ENCODE data around the gene ARHGAP35.
"Not testable (repeated sequence)": the region's sequence is repeated elsewhere in the genome, so short reads cannot be mapped to it uniquely, and the experiment has no call there.

ARHGAP35 gene

DNA sequence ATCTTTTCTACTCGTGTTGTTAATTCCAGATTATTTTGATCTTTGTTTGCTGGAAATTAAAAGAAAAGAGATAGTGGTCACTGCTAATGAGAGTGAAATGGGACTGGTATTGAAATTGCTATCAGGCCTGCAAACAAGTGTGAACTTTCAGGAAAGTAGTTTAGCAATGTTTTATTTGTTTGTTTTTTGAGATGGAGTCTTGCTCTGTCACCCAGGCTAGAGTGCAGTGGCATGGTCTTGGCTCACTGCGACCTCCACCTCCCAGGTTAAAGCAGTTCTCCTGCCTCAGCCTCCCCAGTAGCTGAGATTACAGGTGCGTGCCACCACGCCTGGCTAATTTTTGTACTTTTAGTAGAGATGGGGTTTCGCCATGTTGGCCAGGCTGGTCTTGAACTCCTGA, 10.4 kb downstream of the ARHGAP35 start:
- DNase-seq (ENCODE audit: low read depth) = not testable (repeated sequence)

DNA sequence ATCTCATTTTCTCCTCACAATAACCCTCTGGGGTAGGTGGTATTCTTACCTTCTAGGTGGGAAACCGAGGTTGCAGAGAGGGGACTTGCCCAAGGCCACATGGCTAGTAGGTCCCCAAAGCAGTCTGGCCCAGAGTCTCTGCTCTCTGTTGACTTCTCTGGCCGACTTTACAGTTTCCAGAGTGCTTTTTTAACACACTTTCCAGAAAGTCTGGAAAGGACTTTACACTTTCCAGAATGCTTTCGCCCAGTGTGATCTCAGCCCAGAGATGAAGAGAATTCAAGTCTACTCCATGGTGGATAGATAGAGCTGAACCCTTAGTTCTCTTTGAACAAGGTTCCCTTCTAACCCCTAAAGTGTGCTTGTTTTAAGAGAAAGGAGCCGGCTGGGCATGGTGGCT, 12.2 kb downstream of the ARHGAP35 start:
- no peak for DNase-seq (ENCODE audit: low read depth)

- DNase-seq (ENCODE audit: low read depth) = no peak
Observed at GRCh38 chr19:46875234-46875633, 14.4 kb downstream of the ARHGAP35 start.

- DNase-seq (ENCODE audit: low read depth) = no peak
Observed at GRCh38 chr19:46875657-46876056, 14.9 kb downstream of the ARHGAP35 start.

DNA sequence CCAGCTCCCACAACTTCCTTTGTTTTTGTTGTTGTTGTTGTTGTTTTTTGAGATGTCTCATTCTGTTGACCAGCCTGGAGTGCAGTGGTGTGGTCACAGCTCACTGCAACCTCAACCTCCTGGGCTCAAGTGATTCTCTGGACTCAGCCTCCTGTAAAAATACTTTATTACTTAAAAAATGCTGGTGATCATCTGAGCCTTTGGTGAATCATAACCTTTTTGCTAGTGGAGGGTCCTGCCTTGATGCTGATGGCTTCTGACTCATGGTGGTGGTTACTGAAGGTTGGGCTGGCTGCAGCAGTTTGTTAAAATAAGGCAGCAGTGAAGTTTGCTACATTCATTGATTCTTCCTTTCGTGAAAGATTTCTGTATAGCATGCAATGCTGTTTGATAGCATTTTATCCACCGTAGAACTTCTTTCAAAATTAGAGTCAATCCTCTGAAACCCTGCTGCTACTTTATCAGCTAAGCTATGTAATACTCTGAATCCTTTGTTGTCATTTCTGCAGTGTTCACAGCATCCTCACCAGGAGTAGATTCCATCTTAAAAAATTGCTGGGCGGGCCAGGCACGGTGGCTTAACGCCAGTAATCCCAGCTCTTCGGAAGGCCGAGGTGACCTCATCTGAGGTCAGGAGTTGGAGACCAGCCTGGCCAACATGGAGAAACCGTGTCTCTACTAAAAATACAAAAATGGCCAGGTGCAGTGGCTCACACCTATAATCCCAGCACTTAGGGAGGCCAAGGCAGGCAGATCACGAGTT, 18.0 kb downstream of the ARHGAP35 start:
- DNase-seq (ENCODE audit: low read depth) = no peak

- no peak for DNase-seq (ENCODE audit: low read depth)
Observed at GRCh38 chr19:46880431-46880830, 19.6 kb downstream of the ARHGAP35 start.

GRCh38 chr19:46881092-46881491, 20.3 kb downstream of the ARHGAP35 start:
- DNase-seq (ENCODE audit: low read depth) = no peak

DNA sequence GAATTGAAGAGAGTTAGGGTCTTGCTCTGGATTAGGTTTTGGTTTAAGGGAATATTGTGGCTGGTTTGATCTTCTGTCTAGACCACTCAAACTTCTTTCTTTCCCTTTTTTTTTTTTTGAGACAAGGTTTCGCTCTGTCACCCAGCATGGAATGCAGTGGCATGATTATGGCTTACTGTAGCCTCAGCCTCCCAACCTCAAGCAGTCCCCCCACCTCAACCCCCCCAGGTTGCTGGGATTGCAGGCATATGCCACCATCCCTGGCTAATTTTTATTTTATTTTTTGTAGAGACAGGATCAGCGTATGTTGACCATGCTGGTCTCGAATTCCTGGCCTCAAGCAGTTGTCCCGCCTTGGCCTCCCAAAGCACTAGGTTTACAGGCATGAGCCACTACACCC, 21.2 kb downstream of the ARHGAP35 start:
- DNase-seq (ENCODE audit: low read depth) = no peak

GRCh38 chr19:46882751-46883150, 22.0 kb downstream of the ARHGAP35 start:
- DNase-seq (ENCODE audit: low read depth) = not testable (repeated sequence)

DNA sequence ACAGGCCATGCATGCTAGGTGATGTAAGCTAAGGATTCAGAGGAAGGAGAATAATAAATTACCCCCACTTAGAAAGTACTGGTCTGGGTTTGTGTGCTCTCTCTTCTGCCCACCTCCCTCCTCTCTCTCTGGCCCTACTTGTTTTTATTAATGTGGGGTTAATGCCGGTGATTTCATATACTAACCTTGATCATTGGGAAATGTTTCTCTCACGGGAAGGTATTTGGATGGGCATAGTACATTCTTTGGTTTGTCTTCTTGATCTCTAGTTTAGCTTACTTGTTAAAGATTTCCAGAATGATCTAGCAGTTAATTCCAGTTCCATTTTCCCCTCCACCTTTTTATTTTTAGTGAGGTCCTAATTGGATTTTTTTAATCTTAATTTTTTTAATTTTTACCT, 24.6 kb downstream of the ARHGAP35 start:
- no peak for DNase-seq (ENCODE audit: low read depth)

DNA sequence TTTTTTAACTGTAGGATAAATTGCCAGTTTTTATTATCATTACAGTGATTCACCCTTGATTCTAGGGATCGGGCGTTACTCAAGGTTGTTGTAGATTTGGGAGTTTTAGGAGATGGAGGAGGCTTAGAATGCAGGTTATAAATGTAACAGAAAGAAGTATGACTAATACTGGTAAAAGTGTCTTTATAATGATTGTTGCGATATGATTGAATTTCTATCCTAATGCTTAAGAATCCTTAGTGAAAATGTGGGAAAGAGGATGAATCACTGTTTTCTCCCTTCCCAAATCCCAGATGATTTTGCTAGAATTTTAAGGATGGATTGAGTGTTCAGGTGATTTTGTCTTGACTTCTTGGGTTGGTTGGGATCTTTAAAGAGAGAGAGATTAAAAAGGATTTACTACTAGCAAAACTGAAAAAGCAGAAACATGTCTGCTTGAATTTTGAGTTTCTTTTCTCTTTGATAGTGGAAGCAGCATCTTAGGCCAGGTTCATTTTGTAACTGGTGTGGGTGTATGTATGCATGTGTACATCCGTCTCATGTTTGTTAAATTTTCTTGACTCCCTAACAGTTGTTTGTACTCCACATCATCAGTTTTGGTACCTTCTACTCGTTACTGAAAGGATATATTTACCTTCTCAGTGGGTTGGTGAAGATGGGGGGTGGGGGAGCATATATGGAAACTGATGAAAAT, 25.9 kb downstream of the ARHGAP35 start:
- no peak for DNase-seq (ENCODE audit: low read depth)

GRCh38 chr19:46887240-46887782, 26.5 kb downstream of the ARHGAP35 start:
- DNase-seq (ENCODE audit: low read depth) = no peak

DNA sequence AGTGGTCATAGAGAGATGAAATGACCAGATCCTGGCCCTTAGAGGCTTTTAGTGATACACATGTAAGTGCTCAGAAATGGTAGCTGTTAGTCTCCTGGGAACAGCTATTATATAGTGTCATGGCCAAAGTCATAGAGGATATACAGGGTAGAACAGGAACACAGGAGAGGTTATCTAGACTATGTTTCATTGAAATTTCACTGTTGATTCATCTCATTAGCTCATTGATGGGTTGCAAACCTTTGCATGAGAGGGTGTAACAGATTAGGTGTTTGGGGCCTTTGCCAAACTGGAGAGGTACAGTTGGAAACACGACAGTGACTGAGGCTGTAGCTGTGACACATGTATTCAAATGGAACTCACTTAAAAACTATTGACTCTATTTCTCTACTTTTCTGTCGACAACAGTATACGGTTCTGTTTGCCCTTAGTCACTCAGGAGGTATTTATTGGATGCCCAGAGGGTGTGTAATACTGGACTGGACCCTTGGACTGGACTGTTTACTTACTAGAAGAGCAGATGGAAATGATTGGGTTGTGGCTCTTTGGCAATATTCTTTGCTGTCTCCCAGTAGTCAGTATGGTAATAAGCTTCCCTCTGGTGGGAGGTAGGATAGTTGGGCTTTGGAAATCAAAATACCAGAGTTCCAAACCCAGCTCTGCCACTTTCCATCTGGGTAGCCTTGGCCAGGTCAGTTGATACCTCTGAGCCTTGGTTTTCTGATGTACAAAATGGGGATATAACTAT, 29.8 kb downstream of the ARHGAP35 start:
- DNase-seq (ENCODE audit: low read depth) = no peak

DNA sequence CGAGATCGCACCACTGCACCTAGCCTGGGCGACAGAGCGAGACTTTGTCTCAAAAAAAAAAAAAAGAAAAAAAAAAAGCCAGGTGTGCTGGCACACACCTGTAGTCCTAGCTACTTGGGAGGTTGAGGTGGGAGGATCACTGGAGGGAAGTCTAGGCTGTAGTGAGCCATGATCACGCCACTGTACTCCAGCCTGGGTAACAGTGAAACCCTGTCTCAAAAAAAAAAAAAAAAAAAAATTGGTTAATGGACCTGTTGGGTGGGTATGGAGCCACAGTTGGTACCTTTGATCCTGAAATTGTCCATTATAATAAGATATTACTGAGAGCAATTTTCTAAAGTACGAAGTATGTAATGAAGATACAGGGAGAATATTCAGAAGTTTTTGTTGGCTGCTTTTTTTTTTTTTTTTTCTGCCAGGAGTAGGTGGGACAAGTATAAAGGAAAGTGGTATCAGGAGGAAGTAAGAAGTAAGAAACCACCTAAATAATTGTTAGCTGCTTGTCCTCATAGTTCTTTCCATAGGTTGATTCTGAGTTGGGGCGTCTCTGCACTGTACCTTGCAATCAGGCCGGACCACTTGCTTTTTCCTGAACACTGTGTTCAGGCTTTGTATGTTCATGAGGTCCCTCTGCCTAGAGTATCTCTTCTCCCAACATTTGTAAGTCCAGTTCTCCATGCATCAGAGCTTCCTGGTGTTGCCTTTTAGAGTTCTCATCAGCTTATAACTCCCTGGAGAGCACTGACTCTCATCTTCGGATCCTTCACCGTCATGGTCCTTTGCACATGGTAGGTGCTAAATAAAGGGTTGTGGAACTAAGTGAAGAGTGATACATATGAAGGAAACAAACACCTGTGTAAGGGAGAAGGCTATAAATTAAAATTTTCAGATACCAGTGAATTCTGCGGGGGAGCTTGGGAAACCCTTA, 31.7 kb downstream of the ARHGAP35 start:
- DNase-seq (ENCODE audit: low read depth) = no peak

DNA sequence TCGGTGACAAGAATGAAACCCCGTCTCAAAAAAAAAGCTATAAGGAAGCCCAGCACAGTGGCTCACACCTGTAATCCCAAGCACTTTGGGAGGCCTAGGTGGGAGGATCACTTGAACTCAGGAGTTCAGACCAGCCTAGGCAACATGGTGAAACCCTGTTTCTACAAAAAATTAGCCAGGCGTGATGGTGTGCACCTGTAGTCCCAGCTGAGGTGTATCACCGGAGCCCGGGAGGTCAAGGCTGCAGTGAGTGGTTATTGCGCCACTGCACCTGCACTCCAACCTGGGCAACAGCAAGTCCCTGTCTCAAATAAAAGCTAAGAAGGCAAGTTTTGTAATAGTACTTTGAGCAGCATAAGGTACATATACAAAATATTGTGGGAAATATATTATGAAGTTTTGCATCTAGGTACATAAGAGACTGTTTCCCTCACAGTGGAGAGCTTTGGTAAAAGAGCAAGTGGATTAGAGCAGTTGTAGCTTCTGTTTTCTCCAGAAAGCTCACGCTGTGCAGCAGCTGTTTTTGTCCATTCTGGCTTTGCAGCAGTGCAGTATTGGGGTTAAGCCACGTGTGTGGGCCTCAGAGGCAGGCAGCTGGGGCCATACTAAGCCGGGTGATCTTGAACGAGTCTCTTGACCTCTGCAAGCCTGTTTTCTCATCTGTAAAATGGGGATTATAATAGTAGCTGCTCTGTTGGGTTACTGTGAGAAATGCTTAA, 35.4 kb downstream of the ARHGAP35 start:
- no peak for DNase-seq (ENCODE audit: low read depth)

- no peak for DNase-seq (ENCODE audit: low read depth)
Observed at GRCh38 chr19:46898731-46899130, 37.9 kb downstream of the ARHGAP35 start.

DNA sequence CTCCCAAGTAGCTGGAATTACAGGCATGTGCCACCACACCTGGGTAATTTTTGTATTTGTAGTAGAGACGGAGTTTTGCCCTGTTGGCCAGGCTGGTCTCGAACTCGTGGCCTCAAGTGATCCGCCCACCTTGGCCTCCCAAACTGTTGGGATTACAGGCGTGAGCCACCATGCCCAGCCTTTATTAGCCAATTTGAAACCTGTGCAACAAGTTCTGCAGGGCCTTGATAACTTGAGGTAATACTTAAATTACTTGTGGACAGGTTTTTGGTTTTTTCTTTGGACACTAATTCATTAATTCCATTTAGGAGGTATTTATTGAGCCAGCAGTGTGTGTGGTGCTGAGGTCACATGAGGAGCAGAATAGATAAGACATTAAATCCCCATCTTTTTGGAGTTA, 39.5 kb downstream of the ARHGAP35 start:
- DNase-seq (ENCODE audit: low read depth) = no peak

DNA sequence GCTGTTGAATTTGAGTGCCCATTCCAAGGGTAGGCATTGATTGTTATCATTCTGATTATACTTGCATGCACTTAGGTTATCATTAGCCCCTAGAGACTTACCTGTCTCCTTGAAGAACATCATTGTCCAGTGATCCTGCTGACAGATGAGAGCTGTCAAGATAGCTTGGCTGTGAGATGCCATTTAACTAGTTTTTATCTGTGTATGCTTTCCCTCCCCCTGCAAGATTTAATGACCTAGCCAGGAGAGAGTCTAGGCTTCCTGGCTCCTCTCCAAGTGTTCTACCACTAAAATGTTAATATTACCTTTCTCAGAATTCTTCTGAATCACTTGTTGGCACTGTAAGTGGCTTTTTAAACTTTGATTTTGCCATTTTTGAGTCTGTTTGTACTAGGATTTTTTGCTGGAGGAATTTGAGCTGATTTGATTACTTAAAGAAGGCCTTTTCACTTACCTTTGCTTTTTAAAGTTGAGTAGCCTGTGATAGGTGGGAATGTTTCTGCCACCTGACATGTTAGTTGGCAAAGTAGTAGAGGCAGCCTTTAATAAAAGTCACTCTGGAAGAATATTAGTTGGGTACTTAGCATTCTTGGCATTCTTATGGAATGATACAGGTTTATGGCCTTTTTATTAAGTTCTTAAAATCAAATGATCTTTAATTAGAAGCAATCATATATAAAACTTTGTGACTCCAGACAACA, 41.1 kb downstream of the ARHGAP35 start:
- no peak for DNase-seq (ENCODE audit: low read depth)

DNA sequence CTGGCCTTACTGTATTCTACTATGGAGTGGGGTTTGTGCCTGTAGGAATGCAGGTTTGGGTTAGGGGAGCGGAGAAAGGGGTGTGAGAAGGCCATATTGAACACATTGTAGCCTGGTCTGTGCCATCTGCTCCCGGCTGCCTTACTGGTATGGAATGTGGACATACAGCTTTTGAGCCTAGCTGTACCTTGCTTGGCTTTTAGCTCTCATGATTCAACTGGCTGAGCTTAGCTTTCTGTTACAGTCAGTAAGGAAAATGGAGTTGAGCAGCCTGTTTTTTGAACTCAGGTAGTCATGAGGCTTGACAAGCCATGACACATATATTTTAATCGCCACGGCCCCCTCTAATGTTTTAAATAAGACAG, 41.6 kb downstream of the ARHGAP35 start:
- no peak for DNase-seq (ENCODE audit: low read depth)

DNA sequence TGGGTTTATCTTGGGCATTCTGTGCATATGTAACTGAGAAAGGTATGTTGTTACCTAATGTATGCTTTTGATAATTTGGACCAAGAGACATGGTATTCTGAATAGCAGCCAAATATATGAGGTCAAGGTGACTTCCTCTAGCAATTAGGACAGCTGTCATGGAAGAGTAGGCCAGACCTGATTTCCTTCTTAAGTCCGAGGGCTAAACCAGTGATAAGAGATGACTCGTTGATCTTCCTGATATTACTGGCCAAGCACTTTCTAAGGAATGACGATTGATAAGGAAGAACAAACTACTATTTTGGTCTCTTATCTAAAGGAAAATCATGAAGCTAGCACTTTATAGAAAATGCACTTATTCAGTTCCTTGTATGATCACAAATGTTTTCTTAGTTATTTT, 42.7 kb downstream of the ARHGAP35 start:
- DNase-seq (ENCODE audit: low read depth) = no peak

Measured in stimulated activated CD8-positive, alpha-beta memory T cell treated with anti-CD3 and anti-CD28 coated beads, Interleukin-15, amount 100 ng/mL, for 24 hours (primary cell).